ENCODE measurements around the gene RSPH9.
A peak's percentile ranks its signal among the peaks of the same experiment; 100 is the strongest.

The RSPH9 gene, protein sequence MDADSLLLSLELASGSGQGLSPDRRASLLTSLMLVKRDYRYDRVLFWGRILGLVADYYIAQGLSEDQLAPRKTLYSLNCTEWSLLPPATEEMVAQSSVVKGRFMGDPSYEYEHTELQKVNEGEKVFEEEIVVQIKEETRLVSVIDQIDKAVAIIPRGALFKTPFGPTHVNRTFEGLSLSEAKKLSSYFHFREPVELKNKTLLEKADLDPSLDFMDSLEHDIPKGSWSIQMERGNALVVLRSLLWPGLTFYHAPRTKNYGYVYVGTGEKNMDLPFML

DNA sequence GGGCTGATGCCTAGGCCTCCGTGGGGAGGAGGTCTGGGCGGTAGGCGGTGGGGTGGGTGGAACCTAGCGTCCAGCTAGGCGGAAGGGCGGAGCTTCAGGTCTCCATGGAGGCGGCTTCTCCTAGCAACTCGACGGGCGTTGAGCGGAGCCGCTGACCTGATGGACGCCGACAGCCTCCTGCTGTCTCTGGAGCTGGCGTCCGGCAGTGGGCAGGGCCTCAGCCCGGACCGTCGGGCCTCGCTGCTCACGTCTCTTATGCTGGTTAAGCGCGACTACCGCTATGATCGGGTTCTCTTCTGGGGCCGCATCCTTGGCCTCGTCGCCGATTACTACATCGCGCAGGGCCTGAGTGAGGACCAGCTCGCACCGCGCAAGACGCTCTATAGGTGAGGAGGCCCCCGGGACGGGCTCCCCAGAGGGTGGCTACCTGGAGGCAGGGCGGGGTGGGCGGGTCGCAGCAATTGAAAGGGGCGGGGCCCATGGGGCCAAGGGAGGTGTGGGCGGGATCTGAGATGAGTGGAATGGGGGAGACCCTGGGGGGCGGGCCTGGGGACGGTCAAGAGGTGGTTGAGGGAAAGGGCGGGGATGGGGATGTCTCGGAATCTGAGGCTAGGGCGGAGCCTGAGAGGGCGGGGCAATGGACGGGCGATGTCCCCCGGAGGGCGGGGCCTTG is at the start of gene RSPH9:
TSS of gene RSPH9 (plus strand) at position 97 of the 673 bp plus-strand sequence. CDS start at position 160, 63 bp downstream.
- no peak for DNase-seq (ENCODE audit: low read depth)

DNA sequence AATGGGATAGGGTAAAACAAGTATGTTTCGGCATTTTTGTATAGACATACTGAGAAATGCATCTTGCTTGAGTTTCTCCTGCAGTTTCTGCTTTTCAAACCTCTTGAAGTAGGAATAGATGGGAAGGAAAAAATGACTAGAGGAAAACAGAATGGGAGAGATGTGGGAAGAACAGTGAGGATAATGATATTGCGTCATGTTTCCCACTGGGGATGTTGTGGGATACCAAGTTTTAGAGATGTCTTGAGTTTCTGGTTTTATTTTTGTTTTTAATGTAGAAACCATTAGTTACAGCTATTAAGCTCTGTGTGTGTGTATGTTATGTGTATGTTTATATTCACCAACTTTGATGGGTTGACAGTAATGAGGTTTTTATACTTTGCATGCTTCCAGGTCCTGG is 44.2 kb upstream of the RSPH9 start:
- no peak for DNase-seq (ENCODE audit: low read depth)

DNA sequence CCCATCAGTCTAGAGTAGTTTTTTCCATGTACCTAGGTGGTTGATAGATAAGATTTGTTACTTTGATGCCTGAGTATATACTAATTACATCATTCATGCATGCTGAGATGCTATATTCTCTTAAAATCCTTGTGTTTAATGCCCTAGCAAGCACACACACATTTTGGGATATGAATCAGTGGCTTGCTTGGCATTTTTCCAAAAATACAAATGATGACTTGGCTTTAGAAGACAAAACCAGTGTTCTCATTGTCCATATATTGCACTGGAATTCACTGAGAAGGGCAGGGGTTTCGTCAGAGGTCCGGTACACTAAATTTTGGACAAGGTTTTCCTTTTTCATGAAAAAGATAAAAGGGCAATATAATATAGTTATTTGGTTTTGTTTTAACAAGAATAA is 40.7 kb upstream of the RSPH9 start:
- DNase-seq (ENCODE audit: low read depth): no peak

DNA sequence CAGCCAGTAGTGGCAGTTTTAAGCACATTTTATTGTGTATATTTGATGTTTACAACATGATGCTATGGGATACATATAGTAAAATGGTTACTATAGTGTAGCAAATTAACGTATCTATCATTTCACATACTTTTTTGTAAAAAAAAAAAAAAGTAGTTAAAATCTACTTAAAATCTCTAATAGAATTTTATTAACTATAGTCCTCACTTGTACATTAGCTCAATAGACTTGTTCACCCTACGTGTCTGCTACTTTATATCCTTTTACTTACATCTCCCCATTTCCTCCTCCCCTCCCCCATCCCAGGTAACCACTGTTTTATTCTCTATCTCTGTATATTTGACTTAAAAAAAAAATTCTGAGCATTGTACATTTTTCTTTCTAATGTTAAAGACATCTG is 38.8 kb upstream of the RSPH9 start:
- DNase-seq (ENCODE audit: low read depth): no peak

DNA sequence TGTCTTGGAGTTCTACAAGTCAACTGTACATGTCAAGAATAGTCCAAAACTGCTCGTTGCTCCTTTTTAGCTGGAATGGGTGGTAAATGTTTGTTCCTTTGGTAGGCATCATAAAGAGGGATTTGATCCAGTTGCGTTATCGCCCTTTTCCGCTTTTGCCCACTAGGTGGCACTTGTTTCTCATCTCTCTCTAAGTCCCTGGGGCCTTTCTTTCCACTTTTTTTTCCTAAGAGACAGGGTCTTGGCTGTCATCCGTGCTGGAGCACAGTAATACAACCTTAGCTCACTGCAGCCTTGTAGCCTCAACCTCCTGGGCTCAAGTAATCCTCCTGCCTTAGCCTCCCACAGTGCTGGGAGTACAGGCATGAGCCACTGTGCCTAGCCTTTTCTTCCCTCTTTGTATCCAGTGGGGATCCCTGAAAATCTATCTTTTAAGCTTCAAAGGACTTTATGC is 36.5 kb upstream of the RSPH9 start:
- DNase-seq (ENCODE audit: low read depth): peak; percentile 29

DNA sequence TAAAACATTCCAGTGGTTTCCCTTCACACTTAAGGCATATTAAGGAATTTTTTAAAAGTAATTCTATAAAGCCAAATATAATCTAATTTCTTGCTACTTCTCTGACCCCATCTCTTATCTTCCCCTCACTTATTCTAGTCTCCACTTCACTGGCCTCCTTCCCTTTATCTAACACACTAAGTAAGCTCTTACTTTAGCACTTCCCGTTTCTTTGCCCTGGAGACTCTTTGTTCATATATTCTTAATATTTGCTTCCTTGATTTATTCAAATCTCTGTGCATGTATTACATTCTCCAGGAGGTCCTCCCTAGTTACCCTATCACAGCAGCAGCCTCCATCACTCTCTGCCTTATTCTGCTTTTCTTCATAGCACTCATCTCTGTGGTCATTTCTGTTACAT is 36.0 kb upstream of the RSPH9 start:
- DNase-seq (ENCODE audit: low read depth): no peak

DNA sequence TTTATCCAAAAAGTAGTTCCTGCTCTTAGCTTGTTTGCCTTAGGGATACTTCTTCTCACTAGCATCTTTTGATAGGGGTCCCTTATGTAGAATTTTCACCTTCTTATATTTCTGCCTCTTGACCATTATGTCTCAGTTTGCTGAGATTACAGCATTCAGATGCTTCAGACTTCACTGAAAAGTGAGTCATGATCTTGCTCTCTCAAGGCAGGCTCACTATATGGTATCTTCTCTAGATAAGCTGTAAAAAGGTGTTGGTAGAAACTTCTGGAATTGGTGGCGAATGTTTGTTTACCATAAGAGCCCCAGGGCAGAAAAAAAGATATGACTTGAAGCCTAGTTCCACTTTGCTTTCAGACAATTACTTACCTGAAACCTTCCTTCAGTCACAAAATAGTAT is 35.4 kb upstream of the RSPH9 start:
- no peak for DNase-seq (ENCODE audit: low read depth)

DNA sequence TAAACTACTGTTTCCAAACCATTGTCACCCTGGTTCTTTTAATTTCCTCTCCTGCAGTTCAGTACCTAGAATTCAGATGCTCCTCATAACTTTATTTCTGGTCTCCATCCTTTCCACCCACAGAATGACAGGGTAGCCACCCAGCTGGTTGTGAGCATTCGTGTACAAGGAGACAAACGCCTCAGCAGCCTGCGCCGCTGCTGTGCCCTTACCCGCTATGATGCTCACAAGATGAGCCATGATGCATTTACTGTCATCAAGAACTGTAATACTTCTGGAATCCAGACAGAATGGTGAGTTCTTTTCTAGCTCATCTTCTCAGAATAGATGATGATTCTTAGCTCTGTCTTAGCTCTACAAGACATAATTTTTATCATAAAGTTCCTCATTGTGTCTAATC is 34.4 kb upstream of the RSPH9 start:
- DNase-seq (ENCODE audit: low read depth): no peak

DNA sequence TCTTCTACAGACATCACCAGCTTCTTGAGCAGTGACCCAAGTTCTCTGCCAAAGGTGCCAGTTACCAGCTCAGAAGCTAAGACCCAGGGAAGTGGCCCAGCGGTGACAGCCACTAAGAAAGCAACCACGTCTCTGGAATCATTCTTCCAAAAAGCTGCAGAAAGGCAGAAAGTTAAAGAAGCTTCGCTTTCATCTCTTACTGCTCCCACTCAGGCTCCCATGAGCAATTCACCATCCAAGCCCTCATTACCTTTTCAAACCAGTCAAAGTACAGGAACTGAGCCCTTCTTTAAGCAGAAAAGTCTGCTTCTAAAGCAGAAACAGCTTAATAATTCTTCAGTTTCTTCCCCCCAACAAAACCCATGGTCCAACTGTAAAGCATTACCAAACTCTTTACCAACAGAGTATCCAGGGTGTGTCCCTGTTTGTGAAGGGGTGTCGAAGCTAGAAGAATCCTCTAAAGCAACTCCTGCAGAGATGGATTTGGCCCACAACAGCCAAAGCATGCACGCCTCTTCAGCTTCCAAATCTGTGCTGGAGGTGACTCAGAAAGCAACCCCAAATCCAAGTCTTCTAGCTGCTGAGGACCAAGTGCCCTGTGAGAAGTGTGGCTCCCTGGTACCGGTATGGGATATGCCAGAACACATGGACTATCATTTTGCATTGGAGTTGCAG is 31.0 kb upstream of the RSPH9 start:
- no peak for DNase-seq (ENCODE audit: low read depth)

DNA sequence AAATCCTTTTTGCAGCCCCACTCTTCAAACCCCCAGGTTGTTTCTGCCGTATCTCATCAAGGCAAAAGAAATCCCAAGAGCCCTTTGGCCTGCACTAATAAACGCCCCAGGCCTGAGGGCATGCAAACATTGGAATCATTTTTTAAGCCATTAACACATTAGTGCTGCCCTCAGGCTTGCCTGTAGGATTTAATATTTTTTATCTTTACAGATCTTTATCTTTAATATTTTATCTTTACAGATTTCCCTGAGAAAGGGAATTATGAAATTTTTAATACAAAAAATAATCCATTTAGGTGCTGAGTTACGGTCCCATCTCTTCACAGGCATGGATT is 30.5 kb upstream of the RSPH9 start:
- no peak for DNase-seq (ENCODE audit: low read depth)

DNA sequence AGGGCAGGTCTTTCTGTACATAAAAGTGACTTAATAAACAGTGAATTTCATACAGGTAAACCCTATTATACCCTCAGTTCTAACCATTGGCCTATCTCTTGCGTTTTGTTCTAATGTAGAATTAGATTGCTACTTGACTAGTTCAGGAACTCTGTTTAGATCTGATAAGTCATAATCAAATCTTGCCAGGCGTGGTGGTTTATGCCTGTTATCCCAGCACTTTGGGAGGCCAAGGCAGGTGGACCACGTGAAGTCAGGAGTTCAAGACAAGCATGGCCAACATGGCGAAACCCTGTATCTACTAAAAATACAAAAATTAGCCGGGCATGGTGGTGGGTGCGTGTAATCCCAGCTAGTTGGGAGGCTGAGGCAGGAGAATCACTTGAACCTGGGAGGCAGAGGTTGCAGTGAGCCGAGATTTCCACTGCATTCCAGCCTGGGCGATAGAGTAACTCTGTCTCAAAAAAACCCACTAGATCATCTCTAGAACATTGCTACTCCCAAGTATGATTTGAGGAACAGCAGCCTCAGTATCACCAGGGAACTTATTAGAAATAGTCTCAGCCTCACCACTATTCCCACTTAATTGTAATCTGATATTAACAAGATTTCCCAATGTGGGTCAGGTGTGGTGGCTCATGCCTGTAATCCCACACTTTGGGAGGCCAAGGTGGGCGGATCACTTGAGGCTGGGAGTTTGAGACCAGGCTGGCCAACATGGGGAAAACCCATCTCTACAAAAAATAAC is 27.9 kb upstream of the RSPH9 start:
- DNase-seq (ENCODE audit: low read depth): no peak

DNA sequence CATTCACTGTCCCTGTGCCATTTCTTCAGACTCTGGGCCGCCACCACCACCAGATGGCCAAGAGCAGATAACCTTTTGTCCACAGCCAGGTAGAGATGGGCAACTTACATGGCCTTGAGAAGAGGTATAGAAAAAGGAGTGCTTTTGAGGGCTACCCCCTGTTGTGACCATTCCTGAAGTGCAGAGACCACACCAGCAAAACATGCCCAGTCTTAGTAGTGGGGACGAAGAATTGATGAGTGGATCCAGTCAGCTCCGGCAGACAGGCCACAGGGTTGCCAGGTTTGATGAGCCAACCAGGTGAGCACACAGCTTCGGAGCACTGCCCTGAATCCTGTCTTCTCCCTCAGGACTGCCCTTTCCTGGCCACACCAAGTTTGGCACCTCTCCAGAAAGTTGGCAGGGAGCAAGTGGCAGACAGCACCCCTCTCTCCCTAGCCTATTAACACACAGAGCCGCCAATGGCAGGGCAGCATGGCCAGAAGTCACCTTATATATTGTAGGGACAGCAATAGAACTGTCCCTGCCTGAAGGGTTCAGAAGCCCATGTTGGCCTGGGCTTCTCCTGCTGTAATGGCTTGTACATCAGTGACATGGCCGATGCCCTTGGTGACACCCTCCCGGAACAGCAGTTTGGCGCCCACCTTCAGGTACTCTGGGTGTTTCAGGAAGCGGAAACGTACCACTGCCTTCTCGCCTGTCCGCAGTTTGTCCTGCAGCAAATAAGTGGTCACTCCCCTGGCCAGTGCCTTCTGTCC is 23.6 kb upstream of the RSPH9 start:
- no peak for DNase-seq (ENCODE audit: low read depth)

DNA sequence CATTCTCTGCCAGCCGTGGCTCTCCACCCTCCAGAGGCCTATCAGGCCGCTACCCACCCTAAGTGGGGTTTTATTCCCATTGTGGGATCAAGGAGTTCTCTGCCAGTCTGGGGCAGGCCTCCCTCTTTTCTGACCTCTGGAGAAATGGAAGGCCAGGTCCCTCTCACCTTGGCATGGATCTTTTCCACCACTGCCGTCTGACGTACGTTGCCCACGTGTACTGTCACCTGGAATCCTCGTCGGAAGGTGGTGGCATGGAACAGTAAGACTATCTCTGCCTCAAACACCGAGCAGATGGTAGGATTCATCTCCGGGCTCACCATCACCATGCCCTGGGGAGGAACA is 23.0 kb upstream of the RSPH9 start:
- no peak for DNase-seq (ENCODE audit: low read depth)

DNA sequence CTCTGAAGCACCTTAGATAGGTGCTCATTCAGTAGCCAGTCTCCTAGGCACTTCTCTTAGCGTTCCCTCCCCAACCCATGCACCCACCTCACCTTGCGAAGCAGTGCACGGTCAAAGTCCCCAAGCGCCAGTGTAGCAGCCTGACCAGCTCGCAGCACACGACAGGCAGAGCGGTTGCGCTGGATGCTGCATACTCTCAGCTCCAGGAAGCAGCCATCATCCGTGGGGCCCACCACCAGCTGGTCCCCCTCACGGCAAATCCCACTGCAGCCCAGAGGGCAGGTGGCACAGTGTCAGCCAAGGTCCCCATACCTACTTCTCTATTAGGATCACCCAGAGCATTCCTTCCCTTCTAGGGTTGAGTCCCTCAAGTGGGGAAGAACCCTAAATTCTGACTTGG is 22.3 kb upstream of the RSPH9 start:
- DNase-seq (ENCODE audit: low read depth): no peak

DNA sequence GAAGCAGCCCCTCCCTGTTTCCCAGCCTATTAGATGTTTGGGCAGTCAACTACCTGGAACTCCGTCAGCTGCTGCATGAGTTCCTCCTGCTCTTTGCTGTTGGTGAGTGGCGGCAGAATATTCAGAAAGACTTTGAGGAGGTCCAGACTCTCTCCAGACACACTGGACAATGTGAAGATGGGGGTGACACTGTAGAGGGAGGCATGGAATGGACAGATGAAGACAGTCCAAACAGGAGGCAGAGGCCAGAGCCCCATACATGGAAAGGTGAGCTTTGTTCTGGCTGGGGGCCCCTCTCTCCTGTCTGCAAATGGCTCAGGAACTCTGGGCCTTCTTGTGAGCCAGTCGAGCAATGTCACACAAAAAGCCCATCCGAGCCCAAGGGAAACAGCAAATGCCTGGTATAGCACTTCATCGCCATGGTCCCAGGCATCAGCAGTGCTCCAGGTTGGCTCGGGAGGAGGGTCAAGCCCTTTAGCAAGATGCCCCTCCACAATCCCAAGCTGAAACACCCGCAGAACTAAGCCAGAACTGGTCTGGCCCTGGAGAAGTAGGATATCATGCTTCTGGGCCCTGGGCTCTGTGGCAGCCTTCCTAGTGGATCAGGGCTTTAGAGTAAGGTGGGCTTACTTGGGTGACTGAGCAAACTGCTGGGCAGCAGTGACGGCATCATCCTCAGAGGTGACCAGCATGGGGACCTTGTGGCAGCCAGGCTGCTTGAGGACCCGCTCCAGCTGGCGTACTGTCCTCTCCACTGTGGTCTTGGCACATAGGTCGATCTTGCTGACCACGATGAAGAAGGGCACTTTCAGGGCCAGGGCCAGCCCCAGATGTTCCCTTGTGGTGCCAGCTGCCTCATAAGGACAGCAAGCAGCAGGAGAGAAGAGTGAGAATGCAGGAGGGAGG is 20.7 kb upstream of the RSPH9 start:
- DNase-seq (ENCODE audit: low read depth): no peak

DNA sequence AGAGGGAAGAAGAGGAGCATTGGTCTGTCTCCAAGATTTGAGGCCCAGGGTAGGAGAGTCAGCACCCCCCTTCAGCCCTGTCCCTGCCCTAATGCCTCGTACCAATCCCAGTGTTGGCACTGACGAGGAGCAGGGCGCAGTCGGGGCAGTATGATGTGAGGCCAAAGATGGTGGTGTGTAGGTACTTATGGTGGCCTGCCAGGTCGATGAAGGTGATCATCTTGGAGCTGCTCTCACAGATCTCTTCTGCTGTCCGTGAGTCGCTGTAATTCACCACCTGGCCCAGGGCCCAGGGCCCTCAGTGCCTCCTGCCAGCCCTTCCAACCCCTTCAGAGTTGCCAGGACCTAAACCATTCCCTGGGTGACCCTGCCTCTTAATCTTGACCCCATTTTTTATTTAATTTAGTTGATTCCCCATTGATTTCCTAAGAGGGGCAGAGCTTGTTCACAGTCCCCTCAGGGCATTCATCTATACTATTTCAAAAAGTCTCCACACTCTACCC is 20.0 kb upstream of the RSPH9 start:
- no peak for DNase-seq (ENCODE audit: low read depth)

DNA sequence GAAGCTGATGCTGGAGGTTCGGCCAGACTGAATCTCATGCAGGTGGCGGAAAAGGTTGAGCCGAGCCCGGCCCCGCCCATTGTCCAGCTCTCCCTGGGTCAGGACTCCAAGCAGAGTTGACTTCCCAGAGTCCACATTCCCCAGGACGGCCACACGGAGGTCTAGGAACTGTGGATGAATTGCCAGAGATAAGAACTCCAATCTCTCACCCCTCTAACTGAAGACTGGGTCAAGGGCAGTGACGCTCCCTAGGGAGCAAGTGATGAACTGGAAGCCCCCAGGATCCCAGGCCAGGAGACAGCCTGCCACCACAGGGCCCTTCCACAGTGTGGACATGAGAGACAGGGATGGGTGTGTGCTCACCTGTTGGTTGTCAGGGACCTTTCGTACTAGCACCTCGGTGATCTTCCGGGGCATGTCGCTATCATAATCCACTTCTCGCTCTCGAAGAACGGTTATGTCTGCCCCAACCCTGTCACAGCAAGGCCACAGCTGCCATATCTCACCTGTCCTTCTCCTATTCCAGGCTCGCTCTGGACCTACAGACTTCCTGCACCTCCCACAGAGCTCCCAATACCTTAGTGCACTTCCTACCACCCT is 19.3 kb upstream of the RSPH9 start:
- DNase-seq (ENCODE audit: low read depth): no peak

DNA sequence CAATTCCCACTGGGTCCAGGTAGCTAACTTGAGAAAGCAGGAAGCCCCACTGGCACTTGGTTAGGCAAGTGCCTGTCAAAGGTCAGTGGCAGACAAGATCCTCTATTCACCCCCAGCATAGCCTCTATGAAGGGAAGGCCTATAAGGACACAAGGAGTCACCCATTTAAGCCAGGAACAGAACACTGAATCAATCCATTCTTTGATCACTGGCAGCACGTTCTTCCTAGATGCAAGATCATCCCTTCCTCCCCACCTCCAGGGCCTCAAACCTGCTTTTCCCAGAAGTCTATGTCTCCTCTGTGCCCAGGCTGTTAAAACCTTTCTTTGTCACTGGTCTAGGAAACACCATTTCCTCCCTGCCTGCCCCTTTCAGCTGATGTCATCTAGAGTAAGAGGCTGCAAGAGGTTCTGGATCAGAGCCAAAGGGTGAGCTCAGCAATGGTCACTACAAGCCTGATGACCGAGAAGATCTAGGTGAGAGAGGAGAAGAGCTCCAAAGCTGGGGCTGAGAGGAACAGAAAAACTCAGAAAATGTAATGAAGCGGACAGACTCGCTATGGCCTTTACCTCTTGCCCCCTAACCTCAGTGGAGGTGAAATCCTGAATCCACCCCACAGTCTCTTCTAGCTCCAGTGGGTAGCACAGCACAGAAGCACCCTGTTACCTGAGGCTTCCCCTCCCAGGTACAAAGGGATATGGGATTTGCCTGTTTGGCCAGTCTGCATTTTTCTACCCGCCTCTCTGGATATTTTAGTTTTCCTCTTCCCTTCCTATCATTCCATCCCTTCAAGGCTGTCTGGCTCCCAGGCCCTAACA is 17.6 kb upstream of the RSPH9 start:
- DNase-seq (ENCODE audit: low read depth): no peak

DNA sequence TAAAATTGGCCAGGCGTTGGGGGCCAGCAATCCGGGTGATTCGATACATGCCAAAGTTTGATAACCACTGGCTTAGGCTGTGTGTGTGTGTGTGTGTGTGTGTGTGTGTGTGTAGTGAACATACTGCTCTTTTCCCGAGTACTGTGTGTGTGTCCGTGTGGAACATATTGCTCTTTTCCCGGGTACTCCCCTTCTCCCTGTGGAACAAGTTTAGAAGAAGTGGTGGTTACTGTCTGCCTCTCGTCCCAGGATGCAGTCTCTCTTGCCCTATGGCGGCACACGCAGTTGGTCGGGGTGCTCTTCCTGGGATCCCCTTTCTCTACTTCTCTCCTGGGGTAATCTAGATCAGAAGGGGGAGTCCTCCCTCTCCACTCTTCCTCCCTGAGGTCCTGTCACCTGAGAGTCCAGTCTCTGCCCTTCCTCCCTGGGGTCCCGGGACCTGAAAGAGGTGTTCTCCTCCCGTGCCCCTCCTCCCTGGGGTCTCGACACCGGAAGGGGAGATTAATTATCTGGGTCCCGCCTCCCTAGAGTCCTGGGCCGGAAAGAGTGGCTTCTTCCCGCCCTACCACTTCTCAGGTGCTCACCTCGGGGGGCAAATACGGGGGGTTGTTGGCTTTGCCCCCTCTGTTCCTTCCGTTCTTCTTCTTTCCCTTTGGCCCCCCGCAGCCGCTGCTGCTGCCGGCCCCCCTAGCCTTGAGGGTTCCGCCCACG is 16.3 kb upstream of the RSPH9 start:
- DNase-seq (ENCODE audit: low read depth): peak; percentile 12

Measured in stimulated activated CD8-positive, alpha-beta memory T cell treated with anti-CD3 and anti-CD28 coated beads, Interleukin-15, amount 100 ng/mL, for 24 hours (primary cell).